Astrocyte of the cerebellum (primary cell): Measurements from ENCODE around the gene CREBBP.

Experiments
- DNase-seq: peaks from one replicate; pipeline ENCODE4 v3.0.0-alpha.2; 2011; ENCODE audit warnings: low read depth
- H3K4me3 ChIP-seq: 2 replicates; pipeline ENCODE4 v1.5.1; 2011; ENCODE audit warnings: mild to moderate bottlenecking, low read depth, low read length, moderate library complexity
- CTCF ChIP-seq: IDR thresholded peaks from 2 replicates; pipeline ENCODE4 v1.5.1; 2012; ENCODE audit warnings: low read length, low read depth, moderate library complexity, mild to moderate bottlenecking; ENCODE audit errors: missing control alignments
- in situ Hi-C: cut with HindIII; loops from 2 replicates; pipeline ENCODE4 v1.10.0; 2017; ENCODE audit warnings: low sequenced_read_pairs

The CREBBP gene

GRCh38 chr16:3859889-3860288 lies 20.6 kb downstream of the CREBBP start:
- TF ChIP-seq CTCF: no peak
- in situ Hi-C loops: no loop called here
- H3K4me3 ChIP-seq: no peak overlapping the region
- DNase-seq: no peak

- TF ChIP-seq CTCF: no peak
Measured at GRCh38 chr16:3858801-3859200, 21.7 kb downstream of the CREBBP start.

GRCh38 chr16:3857189-3858043 lies 23.1 kb downstream of the CREBBP start:
- in situ Hi-C loops: no loop called here

More at GRCh38 chr16:3858801-3859200, 21.7 kb downstream of the CREBBP start:
- in situ Hi-C loops: no loop called here
- DNase-seq: no peak
- no peak overlapping the region for H3K4me3 ChIP-seq

GRCh38 chr16:3856367-3857141 lies 24.0 kb downstream of the CREBBP start:
- TF ChIP-seq CTCF: no peak
- DNase-seq: no peak
- in situ Hi-C loops: no loop called here
- H3K4me3 ChIP-seq: no peak overlapping the region

More at GRCh38 chr16:3857189-3858043, 23.1 kb downstream of the CREBBP start:
- no peak for DNase-seq
- TF ChIP-seq CTCF: no peak
- H3K4me3 ChIP-seq: no peak overlapping the region

GRCh38 chr16:3854750-3855541 lies 25.6 kb downstream of the CREBBP start:
- H3K4me3 ChIP-seq: no peak overlapping the region
- TF ChIP-seq CTCF: no peak
- DNase-seq: no peak
- in situ Hi-C loops: no loop called here

GRCh38 chr16:3850544-3850899 lies 30.0 kb downstream of the CREBBP start:
- DNase-seq: no peak
- no peak for TF ChIP-seq CTCF
- in situ Hi-C loops: no loop called here
- no peak overlapping the region for H3K4me3 ChIP-seq
